A549 (cell line): ENCODE results near the gene KCNA1.

Experiments
- RAD21 ChIP-seq, 2 experiments: fragments of >200 bp in 1 of 2; sonication (Bioruptor Twin) in 1 of 2; formaldehyde crosslinking in 1 of 2; IDR thresholded peaks in 1 of 2; conservative IDR thresholded peaks in 1 of 2; 2 replicates in 1 of 2; 3 replicates in 1 of 2; pipeline ENCODE4 v1.6.1; 2012 to 2018; ENCODE audit warnings: inconsistent platforms in 1 of 2
- TFCP2L1 ChIP-seq: fragments of 250-450 bp; sonication (Bioruptor Pico); IDR thresholded peaks from 2 replicates; pipeline ENCODE4 v1.5.0; 2021; ENCODE audit warnings: mild to moderate bottlenecking
- TF ChIP-seq, protein P1 (sequence below): fragments of 200-600 bp; sonication (generic); IDR thresholded peaks from 2 replicates; pipeline ENCODE4 v1.6.1; 2016; ENCODE audit warnings: antibody characterized with exemption, mild to moderate bottlenecking, moderate library complexity

DNA sequence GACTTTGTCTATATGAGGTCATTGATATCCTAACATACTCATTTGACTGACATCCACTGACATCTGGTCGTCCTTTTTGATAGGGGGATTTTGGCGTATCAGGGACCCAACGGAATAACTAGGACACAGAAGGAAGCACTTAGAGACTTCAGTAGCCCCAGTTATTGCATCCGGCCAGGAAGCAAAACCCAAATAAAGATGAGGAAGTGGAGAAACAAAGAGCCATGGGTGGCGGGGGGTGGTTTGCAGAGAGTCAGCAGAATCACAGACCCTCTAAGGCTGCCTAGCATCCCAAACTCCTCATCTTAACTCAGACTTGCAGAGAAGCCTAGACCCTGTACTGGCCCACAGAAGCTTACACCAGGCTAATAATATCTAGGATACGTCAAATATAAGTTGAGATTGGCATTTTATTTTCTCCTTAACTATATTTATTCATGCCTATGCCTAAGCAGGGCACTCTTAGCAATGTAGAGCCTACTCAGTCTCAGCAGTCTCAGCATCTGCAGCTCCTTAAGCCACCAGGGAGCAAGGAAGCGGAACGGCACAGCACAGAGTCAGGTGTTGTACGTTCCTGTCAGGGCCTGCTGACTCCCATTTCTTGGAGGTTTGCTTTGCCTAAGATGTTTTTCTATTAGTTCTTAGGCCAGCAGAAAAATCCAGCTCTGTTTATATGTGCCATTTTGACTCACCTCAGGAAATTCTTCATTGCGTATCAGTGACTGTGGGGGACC is 45.1 kb downstream of the KCNA1 start:
- TF ChIP-seq RAD21 (conservative IDR thresholded peaks at IDR 0.05 in 1 of 2, IDR thresholded peaks at IDR 0.05 in 1 of 2) (no peak), TFCP2L1 (CRISPR knock-in tag) (no peak)
- TF ChIP-seq, protein P1, sequence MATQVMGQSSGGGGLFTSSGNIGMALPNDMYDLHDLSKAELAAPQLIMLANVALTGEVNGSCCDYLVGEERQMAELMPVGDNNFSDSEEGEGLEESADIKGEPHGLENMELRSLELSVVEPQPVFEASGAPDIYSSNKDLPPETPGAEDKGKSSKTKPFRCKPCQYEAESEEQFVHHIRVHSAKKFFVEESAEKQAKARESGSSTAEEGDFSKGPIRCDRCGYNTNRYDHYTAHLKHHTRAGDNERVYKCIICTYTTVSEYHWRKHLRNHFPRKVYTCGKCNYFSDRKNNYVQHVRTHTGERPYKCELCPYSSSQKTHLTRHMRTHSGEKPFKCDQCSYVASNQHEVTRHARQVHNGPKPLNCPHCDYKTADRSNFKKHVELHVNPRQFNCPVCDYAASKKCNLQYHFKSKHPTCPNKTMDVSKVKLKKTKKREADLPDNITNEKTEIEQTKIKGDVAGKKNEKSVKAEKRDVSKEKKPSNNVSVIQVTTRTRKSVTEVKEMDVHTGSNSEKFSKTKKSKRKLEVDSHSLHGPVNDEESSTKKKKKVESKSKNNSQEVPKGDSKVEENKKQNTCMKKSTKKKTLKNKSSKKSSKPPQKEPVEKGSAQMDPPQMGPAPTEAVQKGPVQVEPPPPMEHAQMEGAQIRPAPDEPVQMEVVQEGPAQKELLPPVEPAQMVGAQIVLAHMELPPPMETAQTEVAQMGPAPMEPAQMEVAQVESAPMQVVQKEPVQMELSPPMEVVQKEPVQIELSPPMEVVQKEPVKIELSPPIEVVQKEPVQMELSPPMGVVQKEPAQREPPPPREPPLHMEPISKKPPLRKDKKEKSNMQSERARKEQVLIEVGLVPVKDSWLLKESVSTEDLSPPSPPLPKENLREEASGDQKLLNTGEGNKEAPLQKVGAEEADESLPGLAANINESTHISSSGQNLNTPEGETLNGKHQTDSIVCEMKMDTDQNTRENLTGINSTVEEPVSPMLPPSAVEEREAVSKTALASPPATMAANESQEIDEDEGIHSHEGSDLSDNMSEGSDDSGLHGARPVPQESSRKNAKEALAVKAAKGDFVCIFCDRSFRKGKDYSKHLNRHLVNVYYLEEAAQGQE: no peak
